Mucosa of stomach (tissue), 1 donor: ENCODE measurements around the gene PRRT1B.
"Not testable (repeated sequence)": the region's sequence is repeated elsewhere in the genome, so short reads cannot be mapped to it uniquely, and the experiment has no call there.

ENCODE experiments used
- H3K27me3 ChIP-seq: one replicate; pipeline ENCODE4 v1.7.0; 2013; ENCODE audit warnings: mild to moderate bottlenecking, low read length; ENCODE audit not compliant: control insufficient read depth, insufficient read depth
- H3K36me3 ChIP-seq: one replicate; pipeline ENCODE4 v1.7.0; 2013; ENCODE audit warnings: low read length; ENCODE audit not compliant: control insufficient read depth, insufficient read depth
- H3K4me1 ChIP-seq: one replicate; pipeline ENCODE4 v1.7.0; 2013; ENCODE audit warnings: mild to moderate bottlenecking, low read length; ENCODE audit not compliant: control insufficient read depth, insufficient read depth
- H3K4me3 ChIP-seq: one replicate; pipeline ENCODE4 v1.7.0; 2013; ENCODE audit warnings: low read length
- H3K9ac ChIP-seq: one replicate; pipeline ENCODE4 v1.7.0; 2013; ENCODE audit warnings: mild to moderate bottlenecking, low read length, moderate library complexity
- H3K9me3 ChIP-seq: one replicate; pipeline ENCODE4 v1.7.0; 2013; ENCODE audit warnings: mild to moderate bottlenecking, low read length, moderate library complexity; ENCODE audit not compliant: control insufficient read depth
- donor health status: Pancreatic carcinoma.

The PRRT1B gene

GRCh38 chr9:131543141-131543540, 2.2 kb upstream of the PRRT1B start:
- Histone ChIP-seq H3K27me3 (peaks cover 42% of the 10 kb centered on the region), H3K9ac (no peak overlapping the region), H3K4me1 (peaks cover 11% of the 10 kb centered on the region), H3K36me3 (no peaks in the 10 kb centered on the region), H3K9me3 (no peaks in the 10 kb centered on the region), H3K4me3 (no peak overlapping the region)

GRCh38 chr9:131545786-131546335, 538 bp downstream of the PRRT1B start:
- Histone ChIP-seq H3K4me1 (peaks cover 11% of the 10 kb centered on the region), H3K36me3 (no peaks in the 10 kb centered on the region), H3K27me3 (peaks cover 47% of the 10 kb centered on the region), H3K4me3 (no peak overlapping the region), H3K9ac (no peak overlapping the region), H3K9me3 (no peaks in the 10 kb centered on the region)

- H3K4me1 ChIP-seq: peaks cover 11% of the 10 kb centered on the region
These were observed 1.2 kb downstream of the PRRT1B start for GRCh38 chr9:131546336-131547084.

GRCh38 chr9:131549186-131549585, 3.9 kb downstream of the PRRT1B start:
- not testable (repeated sequence) for H3K9ac ChIP-seq, H3K4me3 ChIP-seq, H3K36me3 ChIP-seq, H3K9me3 ChIP-seq
- Histone ChIP-seq H3K4me1 (peaks cover 11% of the 10 kb centered on the region), H3K27me3 (peaks cover 62% of the 10 kb centered on the region)

More at GRCh38 chr9:131546336-131547084, 1.2 kb downstream of the PRRT1B start:
- Histone ChIP-seq H3K36me3 (no peaks in the 10 kb centered on the region), H3K4me3 (no peak overlapping the region), H3K9ac (no peak overlapping the region), H3K9me3 (no peaks in the 10 kb centered on the region), H3K27me3 (peaks cover 47% of the 10 kb centered on the region)

GRCh38 chr9:131550465-131550864, 5.1 kb downstream of the PRRT1B start:
- not testable (repeated sequence) for H3K9ac ChIP-seq, H3K36me3 ChIP-seq, H3K9me3 ChIP-seq, H3K4me3 ChIP-seq
- peaks cover 56% of the 10 kb centered on the region for H3K27me3 ChIP-seq
- H3K4me1 ChIP-seq: peaks cover 11% of the 10 kb centered on the region

GRCh38 chr9:131552030-131552429, 6.7 kb downstream of the PRRT1B start:
- H3K4me3 ChIP-seq: no peak overlapping the region
- no peak overlapping the region for H3K9ac ChIP-seq
- peaks cover 52% of the 10 kb centered on the region for H3K27me3 ChIP-seq
- H3K36me3 ChIP-seq: no peaks in the 10 kb centered on the region
- H3K4me1 ChIP-seq: no peaks in the 10 kb centered on the region
- H3K9me3 ChIP-seq: no peaks in the 10 kb centered on the region

GRCh38 chr9:131554087-131554842, 8.9 kb downstream of the PRRT1B start:
- Histone ChIP-seq H3K4me3 (no peak overlapping the region), H3K36me3 (no peaks in the 10 kb centered on the region), H3K27me3 (peaks cover 46% of the 10 kb centered on the region), H3K4me1 (peaks cover 1% of the 10 kb centered on the region), H3K9ac (no peak overlapping the region), H3K9me3 (no peaks in the 10 kb centered on the region)

GRCh38 chr9:131554843-131555351, 9.6 kb downstream of the PRRT1B start:
- Histone ChIP-seq H3K36me3 (no peaks in the 10 kb centered on the region), H3K9ac (no peak overlapping the region), H3K9me3 (no peaks in the 10 kb centered on the region), H3K4me1 (peaks cover 4% of the 10 kb centered on the region), H3K4me3 (no peak overlapping the region), H3K27me3 (peaks cover 42% of the 10 kb centered on the region)

- peaks cover 4% of the 10 kb centered on the region for H3K4me1 ChIP-seq
- no peaks in the 10 kb centered on the region for H3K36me3 ChIP-seq
- no peak overlapping the region for H3K9ac ChIP-seq
- no peaks in the 10 kb centered on the region for H3K9me3 ChIP-seq
- H3K27me3 ChIP-seq: peaks cover 42% of the 10 kb centered on the region
- no peak overlapping the region for H3K4me3 ChIP-seq
These were observed 10.7 kb downstream of the PRRT1B start for GRCh38 chr9:131555841-131556673.

GRCh38 chr9:131557855-131558548, 12.7 kb downstream of the PRRT1B start:
- Histone ChIP-seq H3K9ac (no peak overlapping the region), H3K36me3 (no peaks in the 10 kb centered on the region), H3K4me3 (no peak overlapping the region), H3K9me3 (no peaks in the 10 kb centered on the region), H3K27me3 (peaks cover 36% of the 10 kb centered on the region), H3K4me1 (peaks cover 4% of the 10 kb centered on the region)

- Histone ChIP-seq H3K9ac (no peak overlapping the region), H3K4me3 (no peak overlapping the region), H3K36me3 (no peaks in the 10 kb centered on the region), H3K27me3 (peaks cover 24% of the 10 kb centered on the region), H3K4me1 (peaks cover 4% of the 10 kb centered on the region), H3K9me3 (no peaks in the 10 kb centered on the region)
These were observed 14.2 kb downstream of the PRRT1B start for GRCh38 chr9:131559421-131560000.
